Measurements from ENCODE around the gene ADK. TPM values are rescaled to one million over a fixed set of nuclear protein-coding genes. Genes with fewer than 3 reads are reported as not detected.
"Not testable (repeated sequence)": the region's sequence is repeated elsewhere in the genome, so short reads cannot be mapped to it uniquely, and the experiment has no call there.

ADK gene
- total RNA-seq, 1 donor: 18.3 TPM

- no peak for DNase-seq (ENCODE audit: low read depth in 2 of 3, low spot score in 2 of 3)
Observed at GRCh38 chr10:74292871-74293427, 141.9 kb downstream of the ADK start.

GRCh38 chr10:74293686-74294371 is 142.8 kb downstream of the ADK start:
- DNase-seq (ENCODE audit: low read depth in 2 of 3, low spot score in 2 of 3): peak in 1 of 3 donors; percentile 15

- no peak for DNase-seq (ENCODE audit: low read depth in 2 of 3, low spot score in 2 of 3)
Observed at GRCh38 chr10:74297389-74298080, 146.5 kb downstream of the ADK start.

GRCh38 chr10:74300074-74300621 is 149.1 kb downstream of the ADK start:
- DNase-seq (ENCODE audit: low read depth in 2 of 3, low spot score in 2 of 3): not testable (repeated sequence)

GRCh38 chr10:74300666-74301065 is 149.6 kb downstream of the ADK start:
- DNase-seq (ENCODE audit: low read depth in 2 of 3, low spot score in 2 of 3): no peak

GRCh38 chr10:74305730-74306129 is 154.7 kb downstream of the ADK start:
- DNase-seq (ENCODE audit: low read depth in 2 of 3, low spot score in 2 of 3): no peak

GRCh38 chr10:74306227-74306982 is 155.4 kb downstream of the ADK start:
- no peak for DNase-seq (ENCODE audit: low read depth in 2 of 3, low spot score in 2 of 3)

- no peak for DNase-seq (ENCODE audit: low read depth in 2 of 3, low spot score in 2 of 3)
Observed at GRCh38 chr10:74307061-74307651, 156.1 kb downstream of the ADK start.

GRCh38 chr10:74310652-74311257 is 159.7 kb downstream of the ADK start:
- DNase-seq (ENCODE audit: low read depth in 2 of 3, low spot score in 2 of 3): no peak

GRCh38 chr10:74314166-74314565 is 163.1 kb downstream of the ADK start:
- DNase-seq (ENCODE audit: low read depth in 2 of 3, low spot score in 2 of 3): no peak

- peak in 1 of 3 donors; percentile 29 for DNase-seq (ENCODE audit: low read depth in 2 of 3, low spot score in 2 of 3)
Observed at GRCh38 chr10:74320026-74320425, 169.0 kb downstream of the ADK start.

- DNase-seq (ENCODE audit: low read depth in 2 of 3, low spot score in 2 of 3): no peak
Observed at GRCh38 chr10:74320717-74321116, 169.7 kb downstream of the ADK start.

- DNase-seq (ENCODE audit: low read depth in 2 of 3, low spot score in 2 of 3): no peak
Observed at GRCh38 chr10:74322141-74322540, 171.1 kb downstream of the ADK start.

- DNase-seq (ENCODE audit: low read depth in 2 of 3, low spot score in 2 of 3): no peak
Observed at GRCh38 chr10:74322565-74322964, 171.5 kb downstream of the ADK start.

GRCh38 chr10:74328388-74328787 is 177.4 kb downstream of the ADK start:
- DNase-seq (ENCODE audit: low read depth in 2 of 3, low spot score in 2 of 3): peak in 1 of 3 donors; percentile 17

GRCh38 chr10:74329873-74330272 is 178.9 kb downstream of the ADK start:
- DNase-seq (ENCODE audit: low read depth in 2 of 3, low spot score in 2 of 3): no peak

- no peak for DNase-seq (ENCODE audit: low read depth in 2 of 3, low spot score in 2 of 3)
Observed at GRCh38 chr10:74330646-74331045, 179.6 kb downstream of the ADK start.

GRCh38 chr10:74332398-74332797 is 181.4 kb downstream of the ADK start:
- DNase-seq (ENCODE audit: low read depth in 2 of 3, low spot score in 2 of 3): no peak

GRCh38 chr10:74333174-74333573 is 182.2 kb downstream of the ADK start:
- no peak for DNase-seq (ENCODE audit: low read depth in 2 of 3, low spot score in 2 of 3)

- no peak for DNase-seq (ENCODE audit: low read depth in 2 of 3, low spot score in 2 of 3)
Observed at GRCh38 chr10:74334221-74334620, 183.2 kb downstream of the ADK start.
